ENCODE measurements around the gene MYO1E. TPM values are rescaled to one million over a fixed set of nuclear protein-coding genes. Genes with fewer than 3 reads are reported as not detected.

MYO1E gene
- total and polyA plus RNA-seq, 2 of the 4 experiments (the other 2 are of a cell fraction) = 13.4 to 37.3 TPM

DNA sequence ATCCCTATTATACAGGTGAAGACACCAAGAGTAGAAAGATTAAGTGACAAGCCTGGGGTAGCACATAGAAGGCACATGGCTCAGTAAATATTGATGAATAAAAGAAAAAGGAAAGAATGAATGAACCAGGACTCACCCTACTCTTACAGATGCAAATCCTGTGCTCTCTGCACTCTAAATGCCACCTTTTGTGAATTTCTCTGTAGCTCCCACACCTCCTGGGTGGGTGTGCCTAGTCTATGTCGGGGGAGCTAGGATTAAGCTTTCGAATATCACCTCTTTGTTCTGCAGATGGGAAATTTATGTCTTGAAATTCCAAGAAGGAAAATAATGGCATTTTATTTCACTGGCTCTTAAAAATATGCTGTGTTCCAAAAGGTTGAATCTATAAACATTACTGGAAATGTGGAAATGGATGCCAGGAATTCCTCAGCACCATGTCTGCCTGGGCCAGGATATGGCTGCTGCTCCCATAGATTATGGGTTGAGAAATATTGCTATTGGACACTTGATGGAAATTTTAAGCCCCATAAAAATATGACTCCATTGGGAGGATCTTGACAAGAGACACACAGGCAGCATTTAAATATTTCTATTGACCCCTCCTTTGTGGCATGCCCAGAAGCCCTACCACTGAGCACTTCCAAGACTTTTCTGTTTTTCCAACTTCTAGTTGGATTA is 224.4 kb downstream of the MYO1E start:
- no TSS peak for BruUV-seq (replicated peaks)
- no peak overlapping the region for H2AK9ac ChIP-seq (replicated peaks; ENCODE audit: low read depth, low read length, poor library complexity)
- H3K27ac ChIP-seq (ENCODE audit: insufficient read depth, low read length) = peak overlapping the region; percentile 34; the same call in 1 of the 2 replicates
- H4K91ac ChIP-seq (ENCODE audit: insufficient read depth, low read depth, low read length) = no peak overlapping the region
- H3K9me1 ChIP-seq (ENCODE audit: insufficient read depth, low read length) = peaks cover 3% of the 10 kb centered on the region; the same call in 1 of the 2 replicates
- H3K36me3 ChIP-seq (ENCODE audit: control insufficient read depth, insufficient read depth, low read length) = peaks cover 21% of the 10 kb centered on the region
- peaks cover 0 to 11% of the 10 kb centered on the region in 2 experiments; a peak in 3 of 4 replicates for H3K79me1 ChIP-seq (ENCODE audit: low read depth in 1 of 2, low read length in 2 of 2)
- H3K9ac ChIP-seq (ENCODE audit: low read depth, low read length) = no peak overlapping the region
- no peak overlapping the region for H3K4me3 ChIP-seq (ENCODE audit: insufficient read depth, low read depth, low read length)
- H4K8ac ChIP-seq (ENCODE audit: low read depth in 2 of 2, low read length in 2 of 2) = no peak overlapping the region; a peak in 1 of 4 replicates
- H4K20me1 ChIP-seq (ENCODE audit: insufficient read depth, low read length) = no peaks in the 10 kb centered on the region
- dilution Hi-C loops (cut with HindIII; ENCODE audit: low sequenced_read_pairs, unreplicated experiment) (no loop called here), intact Hi-C loops (cut with micrococcal nuclease) (loop anchor here (5.0 kb wide), 1 partner anchor 344 kb away; no protein-coding TSS in a partner anchor), in situ Hi-C loops (cut with MboI; ENCODE audit: low sequenced_read_pairs) (no loop called here)
- no peak overlapping the region; the same call in 1 of the 2 replicates for H3K4me2 ChIP-seq (ENCODE audit: low read depth, low read length)
- H3K56ac ChIP-seq (ENCODE audit: extremely low read depth, insufficient read depth, low read length) = no peak overlapping the region
- TF ChIP-seq NFE2L2 (IDR thresholded peaks at IDR 0.05; ENCODE audit: low read depth, low read length) = no peak
- H3K18ac ChIP-seq (ENCODE audit: low read depth, low read length) = no peak overlapping the region
- no peak overlapping the region for H3K4ac ChIP-seq (ENCODE audit: low read depth, low read length)
- H3K23ac ChIP-seq (ENCODE audit: low read depth, low read length) = no peak overlapping the region
- DNase-seq (peak; percentile 49), ATAC-seq (ENCODE audit: low read depth) (peak; percentile 84)
- H2BK120ac ChIP-seq (ENCODE audit: low read depth, low read length) = no peak overlapping the region
- no peaks in the 10 kb centered on the region for H3K27me3 ChIP-seq (ENCODE audit: control insufficient read depth, insufficient read depth, low read length)
- H3K9me3 ChIP-seq (ENCODE audit: control insufficient read depth, insufficient read depth, low read length) = no peaks in the 10 kb centered on the region
- H3K4me1 ChIP-seq (ENCODE audit: control insufficient read depth, insufficient read depth, low read length) = peaks cover 5% of the 10 kb centered on the region
- ChIA-PET CTCF (interaction anchor here (0.6 kb wide), 1 partner anchor 334 kb away, joined by 3 read pairs; no protein-coding TSS in a partner anchor), POLR2A (ENCODE audit: unreplicated experiment) (no interaction called here)
- no peak overlapping the region for H2BK15ac ChIP-seq (ENCODE audit: low read depth, low read length)
- H2AK5ac ChIP-seq (ENCODE audit: low read depth, low read length) = peak overlapping the region; percentile 33; the same call in 1 of the 2 replicates
- no peak overlapping the region for H2BK5ac ChIP-seq (ENCODE audit: low read depth, low read length, poor library complexity, severe bottlenecking)
- no peak overlapping the region for H2BK20ac ChIP-seq (ENCODE audit: low read depth, low read length)
- H4K5ac ChIP-seq (ENCODE audit: low read depth, low read length) = no peak overlapping the region
- no peak overlapping the region for H3K14ac ChIP-seq (replicated peaks; ENCODE audit: low read depth, low read length)
- no peak overlapping the region for H2AFZ ChIP-seq (replicated peaks; ENCODE audit: low read length, poor library complexity)
- no CpG with 5 or more reads among the region's 2 CpGs for WGBS, 2 experiments (ENCODE audit: extremely low coverage in 2 of 2, insufficient read length in 1 of 2)

Data from IMR-90 (cell line).